Measurements from ENCODE around the gene ADK. TPM values are rescaled to one million over a fixed set of nuclear protein-coding genes. Genes with fewer than 3 reads are reported as not detected.
A peak's percentile ranks its signal among the peaks of the same experiment; 100 is the strongest.
"Not testable (repeated sequence)": the region's sequence is repeated elsewhere in the genome, so short reads cannot be mapped to it uniquely, and the experiment has no call there.

Gene ADK
- total and polyA plus RNA-seq, 10 donors, result 11.1 to 40.5 (median 32.1) TPM

- Histone ChIP-seq H3K27ac (no peak overlapping the region), H3K9me3 (no peaks in the 10 kb centered on the region), H3K4me1 (peaks cover 0 to 48% (median 6%) of the 10 kb centered on the region in 6 donors), H3K36me3 (peaks cover 0 to 73% (median 39%) of the 10 kb centered on the region in 6 donors), H3K4me3 (no peak overlapping the region), H3K27me3 (replicated peaks in 1 of 7) (no peaks in the 10 kb centered on the region)
- DNase-seq, result no peak
- 88 to 98% (median 95%) methylated on average over 18 of the region's 18 CpGs for WGBS, 5 donors
- TF ChIP-seq POLR2A (IDR thresholded peaks at IDR 0.05) (no peak), POLR2AphosphoS5 (IDR thresholded peaks at IDR 0.05) (no peak), CTCF (IDR thresholded peaks at IDR 0.05 in 8 of 11, conservative IDR thresholded peaks at IDR 0.05 in 3 of 11) (no peak)
- intact Hi-C loops (cut with DNase I; ENCODE audit: low total_unique reads), result no loop called here
These were observed 11.0 kb upstream of the ADK start for GRCh38 chr10:74139981-74140380.

- H3K4me3 ChIP-seq, result no peak overlapping the region
- intact Hi-C loops (cut with DNase I; ENCODE audit: low total_unique reads), result no loop called here
- 41 to 69% (median 66%) methylated on average over 2 of the region's 2 CpGs for WGBS, 5 donors
These were observed 10.5 kb upstream of the ADK start for GRCh38 chr10:74140553-74140952.

GRCh38 chr10:74145133-74145532 is 5.9 kb upstream of the ADK start:
- H3K9me3 ChIP-seq, result no peaks in the 10 kb centered on the region
- peaks cover 11 to 84% (median 46%) of the 10 kb centered on the region in 6 donors for H3K4me1 ChIP-seq
- H3K36me3 ChIP-seq, result peaks cover 0 to 57% (median 5%) of the 10 kb centered on the region in 6 donors
- H3K27ac ChIP-seq, result no peak overlapping the region
- no peak overlapping the region for H3K4me3 ChIP-seq
- no peak for TF ChIP-seq POLR2A (IDR thresholded peaks at IDR 0.05)
- TF ChIP-seq POLR2AphosphoS5 (IDR thresholded peaks at IDR 0.05), result no peak
- 58 to 73% (median 68%) methylated on average over 2 of the region's 2 CpGs for WGBS, 5 donors
- no peak for DNase-seq
- intact Hi-C loops (cut with DNase I; ENCODE audit: low total_unique reads), result no loop called here
- no peaks in the 10 kb centered on the region for H3K27me3 ChIP-seq (replicated peaks in 1 of 7)

More at GRCh38 chr10:74140553-74140952, 10.5 kb upstream of the ADK start:
- TF ChIP-seq POLR2AphosphoS5 (IDR thresholded peaks at IDR 0.05), result no peak
- TF ChIP-seq CTCF (IDR thresholded peaks at IDR 0.05 in 8 of 11, conservative IDR thresholded peaks at IDR 0.05 in 3 of 11), result no peak
- no peak for TF ChIP-seq POLR2A (IDR thresholded peaks at IDR 0.05)
- H3K27ac ChIP-seq, result no peak overlapping the region
- DNase-seq, result no peak
- H3K27me3 ChIP-seq (replicated peaks in 1 of 7), result no peaks in the 10 kb centered on the region
- H3K36me3 ChIP-seq, result peaks cover 0 to 73% (median 33%) of the 10 kb centered on the region in 6 donors
- H3K9me3 ChIP-seq, result no peaks in the 10 kb centered on the region
- peaks cover 2 to 54% (median 11%) of the 10 kb centered on the region in 6 donors for H3K4me1 ChIP-seq

GRCh38 chr10:74146980-74147379 is 4.0 kb upstream of the ADK start:
- Histone ChIP-seq H3K4me1 (peaks cover 14 to 79% (median 51%) of the 10 kb centered on the region in 6 donors), H3K36me3 (peaks cover 0 to 53% (median 4%) of the 10 kb centered on the region in 6 donors)
- intact Hi-C loops (cut with DNase I; ENCODE audit: low total_unique reads); H3K9me3 ChIP-seq; DNase-seq; H3K4me3 ChIP-seq; H3K27ac ChIP-seq; H3K27me3 ChIP-seq (replicated peaks in 1 of 7): not testable (repeated sequence)
- 94 to 98% (median 97%) methylated on average over 10 of the region's 10 CpGs for WGBS, 5 donors

- Histone ChIP-seq H3K27me3 (replicated peaks in 1 of 7) (no peaks in the 10 kb centered on the region), H3K9me3 (no peaks in the 10 kb centered on the region), H3K36me3 (peaks cover 0 to 27% (median 4%) of the 10 kb centered on the region in 6 donors), H3K4me1 (peaks cover 27 to 90% (median 68%) of the 10 kb centered on the region in 6 donors), H3K27ac (peak within 1 kb of the TSS; percentile 89 to 96 (median 94)), H3K4me3 (peak within 1 kb of the TSS; percentile 76 to 98 (median 92))
- peak; percentile 96 for DNase-seq
- WGBS, 5 donors, result 0 to 2% (median 0%) methylated on average over 26 to 32 of the region's 32 CpGs
- intact Hi-C loops (cut with DNase I; ENCODE audit: low total_unique reads), result no loop called here
- TF ChIP-seq POLR2A (IDR thresholded peaks at IDR 0.05) (no peak), CTCF (IDR thresholded peaks at IDR 0.05 in 8 of 11, conservative IDR thresholded peaks at IDR 0.05 in 3 of 11) (no peak), POLR2AphosphoS5 (IDR thresholded peaks at IDR 0.05) (peak in 2 of 3 donors; percentile 1)
These were observed 624 bp upstream of the ADK start, which contains the start of gene AP3M1 for GRCh38 chr10:74150204-74150989. TSS of gene AP3M1 (minus strand) at chr10:74150828. CDS start at chr10:74138379, 12,449 bp downstream.
